Measurements from ENCODE around the gene PHF5A.

PHF5A gene

DNA sequence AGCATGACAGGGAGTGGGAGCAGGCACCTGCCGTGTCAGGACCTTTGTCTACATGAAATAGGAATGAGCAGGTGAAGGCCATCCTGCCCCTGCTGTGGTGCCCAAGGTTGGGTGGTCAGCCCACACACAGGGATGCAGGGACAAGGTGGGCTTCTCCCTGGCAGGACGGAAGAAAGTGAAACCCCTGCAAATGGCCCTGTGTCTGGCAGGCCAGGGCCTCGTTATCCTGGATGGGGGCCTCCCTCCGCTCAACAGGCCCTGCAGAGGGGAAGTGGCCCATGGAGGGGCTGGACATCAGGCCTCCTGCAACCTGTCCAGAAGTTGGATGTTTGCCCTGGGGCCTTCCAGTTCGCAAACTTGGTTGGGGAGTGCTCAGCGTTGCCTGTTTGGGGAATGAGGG lies 36.8 kb downstream of the PHF5A start:
- Histone ChIP-seq H3K27me3 (ENCODE audit: insufficient read depth, low read length, poor library complexity) (no peaks in the 10 kb centered on the region), H3K36me3 (ENCODE audit: insufficient read depth, low read length) (peaks cover 49% of the 10 kb centered on the region), H3K4me3 (ENCODE audit: low read depth in 1 of 2, low read length in 2 of 2) (no peak overlapping the region), H3K4me2 (ENCODE audit: insufficient read depth, low read length) (no peak overlapping the region), H3K27ac (ENCODE audit: low read length) (no peak overlapping the region), H4K20me1 (ENCODE audit: insufficient read depth, low read length) (peaks cover 25% of the 10 kb centered on the region), H2AFZ (ENCODE audit: low read depth, low read length) (no peak overlapping the region), H3K4me1 (ENCODE audit: insufficient read depth, low read length) (no peaks in the 10 kb centered on the region), H3K9ac (ENCODE audit: low read depth, low read length) (no peak overlapping the region), H3K79me2 (ENCODE audit: insufficient read depth, low read length) (peaks cover 27% of the 10 kb centered on the region), H3K9me3 (ENCODE audit: insufficient read depth, low read length, severe bottlenecking) (no peaks in the 10 kb centered on the region)
- DNase-seq (no peak), ATAC-seq (ENCODE audit: insufficient read depth, low read depth) (0 out of 3 replicates have a peak, but pooled peaks have one; percentile 6)
- TF ChIP-seq, protein P1, sequence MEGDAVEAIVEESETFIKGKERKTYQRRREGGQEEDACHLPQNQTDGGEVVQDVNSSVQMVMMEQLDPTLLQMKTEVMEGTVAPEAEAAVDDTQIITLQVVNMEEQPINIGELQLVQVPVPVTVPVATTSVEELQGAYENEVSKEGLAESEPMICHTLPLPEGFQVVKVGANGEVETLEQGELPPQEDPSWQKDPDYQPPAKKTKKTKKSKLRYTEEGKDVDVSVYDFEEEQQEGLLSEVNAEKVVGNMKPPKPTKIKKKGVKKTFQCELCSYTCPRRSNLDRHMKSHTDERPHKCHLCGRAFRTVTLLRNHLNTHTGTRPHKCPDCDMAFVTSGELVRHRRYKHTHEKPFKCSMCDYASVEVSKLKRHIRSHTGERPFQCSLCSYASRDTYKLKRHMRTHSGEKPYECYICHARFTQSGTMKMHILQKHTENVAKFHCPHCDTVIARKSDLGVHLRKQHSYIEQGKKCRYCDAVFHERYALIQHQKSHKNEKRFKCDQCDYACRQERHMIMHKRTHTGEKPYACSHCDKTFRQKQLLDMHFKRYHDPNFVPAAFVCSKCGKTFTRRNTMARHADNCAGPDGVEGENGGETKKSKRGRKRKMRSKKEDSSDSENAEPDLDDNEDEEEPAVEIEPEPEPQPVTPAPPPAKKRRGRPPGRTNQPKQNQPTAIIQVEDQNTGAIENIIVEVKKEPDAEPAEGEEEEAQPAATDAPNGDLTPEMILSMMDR (IDR thresholded peaks at IDR 0.05; ENCODE audit: borderline replicate concordance, extremely low read depth, low read length, poor library complexity, severe bottlenecking) = no peak
- TF ChIP-seq EZH2 (IDR thresholded peaks at IDR 0.05; ENCODE audit: borderline replicate concordance, low read depth, low read length, severe bottlenecking) = no peak

GRCh38 chr22:41429951-41430332 lies 38.5 kb downstream of the PHF5A start:
- no peak overlapping the region for H3K9ac ChIP-seq (ENCODE audit: low read depth, low read length)
- peaks cover 10% of the 10 kb centered on the region for H4K20me1 ChIP-seq (ENCODE audit: insufficient read depth, low read length)
- no peak overlapping the region for H3K4me3 ChIP-seq (ENCODE audit: low read depth in 1 of 2, low read length in 2 of 2)
- H3K4me1 ChIP-seq (ENCODE audit: insufficient read depth, low read length) = no peaks in the 10 kb centered on the region
- H2AFZ ChIP-seq (ENCODE audit: low read depth, low read length) = no peak overlapping the region
- H3K27me3 ChIP-seq (ENCODE audit: insufficient read depth, low read length, poor library complexity) = no peaks in the 10 kb centered on the region
- TF ChIP-seq, protein P1 (IDR thresholded peaks at IDR 0.05; ENCODE audit: borderline replicate concordance, extremely low read depth, low read length, poor library complexity, severe bottlenecking) = no peak
- TF ChIP-seq EZH2 (IDR thresholded peaks at IDR 0.05; ENCODE audit: borderline replicate concordance, low read depth, low read length, severe bottlenecking) = no peak
- no peaks in the 10 kb centered on the region for H3K9me3 ChIP-seq (ENCODE audit: insufficient read depth, low read length, severe bottlenecking)
- H3K4me2 ChIP-seq (ENCODE audit: insufficient read depth, low read length) = no peak overlapping the region
- DNase-seq (no peak), ATAC-seq (ENCODE audit: insufficient read depth, low read depth) (no peak)
- no peak overlapping the region for H3K27ac ChIP-seq (ENCODE audit: low read length)
- H3K36me3 ChIP-seq (ENCODE audit: insufficient read depth, low read length) = peaks cover 34% of the 10 kb centered on the region
- peaks cover 10% of the 10 kb centered on the region; the same call in 1 of the 2 replicates for H3K79me2 ChIP-seq (ENCODE audit: insufficient read depth, low read length)

GRCh38 chr22:41429232-41429950 lies 39.1 kb downstream of the PHF5A start:
- Histone ChIP-seq H3K9me3 (ENCODE audit: insufficient read depth, low read length, severe bottlenecking) (no peaks in the 10 kb centered on the region), H3K36me3 (ENCODE audit: insufficient read depth, low read length) (peaks cover 29% of the 10 kb centered on the region), H3K4me3 (ENCODE audit: low read depth in 1 of 2, low read length in 2 of 2) (no peak overlapping the region), H3K27ac (ENCODE audit: low read length) (no peak overlapping the region), H3K27me3 (ENCODE audit: insufficient read depth, low read length, poor library complexity) (no peaks in the 10 kb centered on the region), H3K9ac (ENCODE audit: low read depth, low read length) (no peak overlapping the region), H3K4me1 (ENCODE audit: insufficient read depth, low read length) (no peaks in the 10 kb centered on the region), H2AFZ (ENCODE audit: low read depth, low read length) (no peak overlapping the region), H3K4me2 (ENCODE audit: insufficient read depth, low read length) (no peak overlapping the region), H4K20me1 (ENCODE audit: insufficient read depth, low read length) (peaks cover 5% of the 10 kb centered on the region; the same call in 1 of the 2 replicates), H3K79me2 (ENCODE audit: insufficient read depth, low read length) (peaks cover 6% of the 10 kb centered on the region; the same call in 1 of the 2 replicates)
- DNase-seq (no peak), ATAC-seq (ENCODE audit: insufficient read depth, low read depth) (no peak)
- TF ChIP-seq, protein P1 (IDR thresholded peaks at IDR 0.05; ENCODE audit: borderline replicate concordance, extremely low read depth, low read length, poor library complexity, severe bottlenecking) = no peak
- no peak for TF ChIP-seq EZH2 (IDR thresholded peaks at IDR 0.05; ENCODE audit: borderline replicate concordance, low read depth, low read length, severe bottlenecking)
